OCI-LY7 (cell line): Measurements from ENCODE around the gene SLC6A6. TPM values are rescaled to one million over a fixed set of nuclear protein-coding genes. Genes with fewer than 3 reads are reported as not detected.

Experiments
- BruUV-seq: library from RNA; stranded (reverse); fragments of 400-500 nt; replicated peaks from 2 replicates; lab custom pipeline; 2021; lab: Mats Ljungman, UMichigan
- CTCF ChIA-PET: fragments of 300-600 bp; sonication (Branson Sonifier 250); formaldehyde crosslinking; loops from one replicate; lab custom pipeline; 2022; ENCODE audit warnings: antibody characterized with exemption; ENCODE audit not compliant: unreplicated experiment; lab: Charles Lee
- POLR2A ChIA-PET: fragments of 300-600 bp; sonication (Branson Sonifier 250); formaldehyde crosslinking; loops from one replicate; lab custom pipeline; 2022; ENCODE audit warnings: antibody characterized with exemption; lab: Charles Lee
- DNase-seq: peaks from one replicate; pipeline ENCODE4 v3.0.0-alpha.2; 2015; ENCODE audit warnings: low spot score
- H2AFZ ChIP-seq: fragments of 200-600 bp; sonication (generic), shearing (Covaris generic); 2 replicates; pipeline ENCODE4 v1.6.1; 2014; ENCODE audit warnings: mild to moderate bottlenecking, antibody characterized with exemption, low read length, moderate library complexity
- H3K27ac ChIP-seq: fragments of 200-600 bp; sonication (generic); 2 replicates; pipeline ENCODE4 v1.5.1; 2014; ENCODE audit warnings: mixed run types, low read depth, mild to moderate bottlenecking, moderate library complexity, low read length, inconsistent platforms; ENCODE audit not compliant: poor library complexity, severe bottlenecking
- H3K36me3 ChIP-seq: fragments of 200-600 bp; sonication (generic); 2 replicates; pipeline ENCODE4 v1.6.1; 2014; ENCODE audit warnings: mild to moderate bottlenecking, antibody characterized with exemption, low read length, moderate library complexity, mixed read lengths; ENCODE audit not compliant: insufficient read depth
- H3K4me1 ChIP-seq: fragments of 200-600 bp; sonication (generic); 2 replicates; pipeline ENCODE4 v1.5.1; 2014; ENCODE audit warnings: mild to moderate bottlenecking, low read length; ENCODE audit not compliant: insufficient read depth, poor library complexity, severe bottlenecking
- H3K4me2 ChIP-seq: fragments of 200-600 bp; sonication (generic); 2 replicates; pipeline ENCODE4 v1.6.1; 2014; ENCODE audit warnings: mild to moderate bottlenecking, low read length
- H3K4me3 ChIP-seq: fragments of 200-600 bp; sonication (generic); 2 replicates; pipeline ENCODE4 v1.5.1; 2014; ENCODE audit warnings: mild to moderate bottlenecking, low read depth, low read length; ENCODE audit not compliant: poor library complexity, severe bottlenecking
- H3K79me2 ChIP-seq: fragments of 200-600 bp; sonication (generic); 2 replicates; pipeline ENCODE4 v1.6.1; 2016; ENCODE audit warnings: low read depth, mild to moderate bottlenecking, low read length, moderate library complexity, mixed read lengths; ENCODE audit not compliant: insufficient read depth
- H3K9me2 ChIP-seq: fragments of 200-600 bp; sonication (generic); 2 replicates; pipeline ENCODE4 v1.6.1; 2016; ENCODE audit warnings: mild to moderate bottlenecking, low read length, mixed read lengths; ENCODE audit not compliant: insufficient read depth
- H3K9me3 ChIP-seq: fragments of 200-600 bp; sonication (generic); 2 replicates; pipeline ENCODE4 v1.6.1; 2014; ENCODE audit warnings: mild to moderate bottlenecking, mixed run types, low read length, mixed read lengths
- H4K20me1 ChIP-seq: fragments of 200-600 bp; sonication (generic); 2 replicates; pipeline ENCODE4 v1.6.1; 2014; ENCODE audit warnings: mild to moderate bottlenecking, antibody characterized with exemption, low read length, moderate library complexity, mixed read lengths; ENCODE audit not compliant: insufficient read depth
- CTCF ChIP-seq: fragments of 200-600 bp; sonication (generic); conservative IDR thresholded peaks from 2 replicates; pipeline ENCODE4 v1.5.1; 2014; ENCODE audit warnings: mild to moderate bottlenecking, antibody characterized with exemption, low read length, moderate library complexity, mixed read lengths
- EZH2phosphoT487 ChIP-seq: fragments of 200-600 bp; sonication (generic); IDR thresholded peaks from 2 replicates; pipeline ENCODE4 v1.6.1; 2018; ENCODE audit warnings: low read depth, borderline replicate concordance, mild to moderate bottlenecking, mixed run types, antibody characterized with exemption, low read length, moderate library complexity, mixed read lengths
- intact Hi-C: fragments of 100-400 bp; cut with micrococcal nuclease; formaldehyde crosslinking; loops from one replicate; pipeline ENCODE4 v1.10.0; 2022; ENCODE audit not compliant: unreplicated experiment
- total RNA-seq, 2 experiments: library from RNA; depleted of rRNA in 1 of 2; stranded (reverse); fragments of >200 nt in 1 of 2; shearing (Covaris generic) in 1 of 2; gene quantifications; 2 replicates each; pipeline ENCODE4 v1.2.3, GENCODE V29; 2014 to 2022

The SLC6A6 gene
- total RNA-seq, 2 experiments from 2014 or later, result 43.0 to 51.8 TPM

- no peaks in the 10 kb centered on the region for H3K36me3 ChIP-seq
- no peaks in the 10 kb centered on the region for H4K20me1 ChIP-seq
- H3K79me2 ChIP-seq, result no peaks in the 10 kb centered on the region
- no peak overlapping the region for H3K27ac ChIP-seq
- no peaks in the 10 kb centered on the region for H3K9me2 ChIP-seq
- no peak overlapping the region for H2AFZ ChIP-seq
- H3K4me2 ChIP-seq, result no peak overlapping the region
- H3K4me1 ChIP-seq, result no peaks in the 10 kb centered on the region
- no peak for TF ChIP-seq CTCF
- ChIA-PET POLR2A (no interaction called here), CTCF (no interaction called here)
- intact Hi-C loops, result loop anchor here (5.0 to 10.0 kb wide), 2 partner anchors 278 to 304 kb away; no protein-coding TSS in a partner anchor
- no peaks in the 10 kb centered on the region for H3K9me3 ChIP-seq
- no peak overlapping the region for H3K4me3 ChIP-seq
- DNase-seq, result no peak
- no TSS peak for BruUV-seq
Measured at GRCh38 chr3:14506626-14507304, 104.4 kb downstream of the SLC6A6 start.

- H4K20me1 ChIP-seq, result no peaks in the 10 kb centered on the region
- H2AFZ ChIP-seq, result no peak overlapping the region
- H3K36me3 ChIP-seq, result no peaks in the 10 kb centered on the region
- H3K27ac ChIP-seq, result no peak overlapping the region
- ChIA-PET CTCF (no interaction called here), POLR2A (no interaction called here)
- TF ChIP-seq CTCF (no peak), EZH2phosphoT487 (no peak)
- no peak for DNase-seq
- no TSS peak for BruUV-seq
- no peaks in the 10 kb centered on the region for H3K9me3 ChIP-seq
- no peaks in the 10 kb centered on the region for H3K9me2 ChIP-seq
- no peaks in the 10 kb centered on the region for H3K4me1 ChIP-seq
- no peaks in the 10 kb centered on the region for H3K79me2 ChIP-seq
- H3K4me2 ChIP-seq, result no peak overlapping the region
- intact Hi-C loops, result loop anchor here (5.0 to 10.0 kb wide), 2 partner anchors 277 to 305 kb away; no protein-coding TSS in a partner anchor
- H3K4me3 ChIP-seq, result no peak overlapping the region
Measured at GRCh38 chr3:14507305-14507741, 104.9 kb downstream of the SLC6A6 start.
